NCI-H1048 (cell line): ENCODE results near the gene GABBR2.

Experiments used
- DNase-seq: peaks from one replicate; lab custom pipeline; 2025; lab: John Stamatoyannopoulos, UW

The GABBR2 gene

GRCh38 chr9:98540476-98540875 lies 168.3 kb downstream of the GABBR2 start:
- no peak for DNase-seq

- no peak for DNase-seq
These were observed 168.8 kb downstream of the GABBR2 start for GRCh38 chr9:98539954-98540353.

GRCh38 chr9:98538626-98539031 lies 170.1 kb downstream of the GABBR2 start:
- DNase-seq = no peak

DNA sequence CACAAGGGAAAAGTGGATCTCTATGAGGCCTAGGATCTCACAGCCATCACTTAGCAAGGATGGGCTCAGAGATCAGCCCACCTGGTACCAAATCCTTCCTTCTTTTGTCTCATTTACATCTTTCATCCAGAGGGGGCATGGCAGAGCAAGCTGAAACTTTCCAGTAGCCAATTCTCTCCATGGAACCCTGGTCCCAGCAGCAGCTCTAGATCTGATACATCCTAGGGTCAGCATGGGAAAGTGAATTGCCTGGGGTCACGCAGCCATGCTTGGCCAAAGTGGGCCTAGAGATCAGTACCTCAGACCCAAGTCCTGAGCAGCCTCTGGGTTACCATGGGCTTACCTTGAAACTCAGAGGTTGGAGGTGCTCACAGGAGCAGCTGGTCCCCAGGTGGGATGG lies 170.5 kb downstream of the GABBR2 start:
- DNase-seq = no peak

- DNase-seq = no peak
These were observed 172.1 kb downstream of the GABBR2 start for GRCh38 chr9:98536542-98537173.

GRCh38 chr9:98533866-98534265 lies 174.9 kb downstream of the GABBR2 start:
- DNase-seq = no peak

GRCh38 chr9:98533132-98533531 lies 175.6 kb downstream of the GABBR2 start:
- DNase-seq = no peak

- DNase-seq = no peak
These were observed 176.2 kb downstream of the GABBR2 start for GRCh38 chr9:98532574-98532973.

GRCh38 chr9:98532147-98532546 lies 176.6 kb downstream of the GABBR2 start:
- DNase-seq = no peak

GRCh38 chr9:98530806-98531386 lies 177.8 kb downstream of the GABBR2 start:
- DNase-seq = no peak

GRCh38 chr9:98530275-98530674 lies 178.5 kb downstream of the GABBR2 start:
- no peak for DNase-seq

DNA sequence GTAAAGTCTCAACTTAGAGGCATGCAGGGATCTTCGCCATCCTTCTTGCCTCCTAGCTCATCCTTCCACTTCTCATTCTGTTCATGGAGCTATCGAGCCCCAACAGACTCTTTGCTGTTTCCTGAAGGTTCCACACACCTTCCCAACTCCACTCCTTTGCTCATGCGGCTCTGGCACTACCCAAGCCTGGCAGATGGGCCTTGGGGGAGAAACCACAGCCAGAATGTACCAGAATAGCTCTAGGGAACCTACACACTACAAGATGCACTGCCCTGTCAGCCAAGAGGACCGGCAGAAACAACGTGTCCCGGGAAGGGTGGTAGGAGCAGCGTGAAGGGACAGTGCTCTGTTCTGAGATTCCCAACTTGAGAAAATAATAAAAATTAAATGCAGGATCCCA lies 178.9 kb downstream of the GABBR2 start:
- no peak for DNase-seq

- DNase-seq = no peak
These were observed 185.4 kb downstream of the GABBR2 start for GRCh38 chr9:98523231-98523901.

DNA sequence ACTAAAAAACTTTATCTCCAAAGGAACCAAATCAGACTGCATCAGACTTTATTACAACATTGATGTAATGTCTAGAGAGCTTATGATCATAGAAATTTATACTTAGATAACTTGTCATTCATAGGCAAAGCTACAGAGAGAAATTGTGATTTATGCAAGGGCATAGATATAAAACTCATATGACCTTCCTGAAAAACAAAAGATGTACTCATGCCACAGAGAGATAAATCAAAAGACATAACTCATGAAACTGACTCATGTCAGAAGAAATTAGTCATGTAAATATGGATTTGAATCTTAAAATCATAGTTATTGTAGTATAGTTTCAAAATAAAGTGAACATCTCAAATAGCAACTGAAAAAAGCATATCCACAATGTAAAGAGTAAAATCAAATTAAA lies 186.2 kb downstream of the GABBR2 start:
- no peak for DNase-seq

DNA sequence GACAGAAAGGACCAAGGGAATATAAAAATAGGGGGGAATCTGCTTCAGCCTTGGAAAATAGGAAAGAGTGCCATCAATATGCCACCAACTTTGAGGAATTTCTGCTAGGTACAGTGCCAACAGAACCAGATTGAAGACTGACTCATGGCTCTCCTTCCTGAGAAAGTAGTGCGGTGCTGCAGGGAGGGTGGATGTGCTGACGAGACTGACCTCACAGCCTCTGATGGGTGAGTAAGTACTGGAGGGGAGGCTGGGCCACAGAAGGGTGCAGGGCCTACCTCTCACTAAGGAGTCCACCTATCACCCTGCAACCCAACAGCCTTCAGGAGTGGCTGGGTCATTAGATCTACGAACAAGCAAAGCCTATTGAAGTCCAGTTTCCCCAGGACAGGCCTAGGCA lies 187.6 kb downstream of the GABBR2 start:
- DNase-seq = no peak

- no peak for DNase-seq
These were observed 188.3 kb downstream of the GABBR2 start for GRCh38 chr9:98520221-98520960.

GRCh38 chr9:98519641-98520040 lies 189.1 kb downstream of the GABBR2 start:
- DNase-seq = no peak

- no peak for DNase-seq
These were observed 190.2 kb downstream of the GABBR2 start for GRCh38 chr9:98518556-98518955.

DNA sequence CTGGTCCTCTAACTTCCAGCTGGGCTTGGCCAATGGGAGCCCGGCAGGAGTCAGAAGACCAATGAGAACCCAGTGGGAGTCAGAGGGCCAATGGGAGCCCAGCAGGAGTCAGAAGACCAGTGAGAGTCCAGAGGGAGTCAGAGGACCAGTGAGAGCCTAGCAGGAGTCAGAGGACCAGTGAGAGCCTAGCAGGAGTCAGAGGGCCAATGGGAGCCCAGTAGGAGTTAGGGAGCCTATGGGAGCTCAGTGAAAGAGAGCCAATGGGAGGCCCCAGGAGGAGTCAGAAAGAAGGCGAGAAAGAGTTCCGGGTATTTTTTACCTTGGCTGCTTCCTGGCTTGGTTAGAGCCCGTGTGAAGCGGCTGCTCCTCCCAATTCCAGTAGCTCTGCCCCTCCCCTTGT lies 191.0 kb downstream of the GABBR2 start:
- DNase-seq = no peak

DNA sequence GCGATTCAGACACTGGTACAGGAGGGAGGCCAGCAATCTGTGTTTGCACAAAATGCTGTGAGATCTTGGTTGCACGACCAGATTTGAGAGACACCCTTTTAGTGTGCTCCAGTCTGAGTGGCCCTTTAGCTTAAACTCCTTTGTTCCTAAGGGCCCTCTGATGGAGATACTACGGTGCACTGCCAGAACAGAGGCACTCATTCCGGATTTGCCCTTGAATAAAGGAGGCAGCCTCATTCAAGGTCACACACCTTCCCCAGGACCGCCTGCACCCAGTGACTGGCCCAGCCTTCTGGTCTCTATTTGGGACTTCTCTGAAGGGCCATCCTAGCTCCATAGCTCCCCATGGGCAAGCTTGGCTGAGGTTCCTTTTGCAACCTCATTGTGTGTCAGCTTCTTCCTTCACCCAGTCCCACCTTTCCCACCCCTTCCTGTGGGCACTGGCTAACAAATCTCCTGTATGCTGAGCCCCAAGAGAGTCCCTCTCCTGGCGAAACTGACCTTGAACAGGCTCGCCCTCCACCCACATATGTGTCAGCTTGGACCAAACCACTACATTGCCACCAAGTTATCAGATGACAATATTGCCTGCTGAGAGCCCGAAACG lies 191.7 kb downstream of the GABBR2 start:
- DNase-seq = no peak

DNA sequence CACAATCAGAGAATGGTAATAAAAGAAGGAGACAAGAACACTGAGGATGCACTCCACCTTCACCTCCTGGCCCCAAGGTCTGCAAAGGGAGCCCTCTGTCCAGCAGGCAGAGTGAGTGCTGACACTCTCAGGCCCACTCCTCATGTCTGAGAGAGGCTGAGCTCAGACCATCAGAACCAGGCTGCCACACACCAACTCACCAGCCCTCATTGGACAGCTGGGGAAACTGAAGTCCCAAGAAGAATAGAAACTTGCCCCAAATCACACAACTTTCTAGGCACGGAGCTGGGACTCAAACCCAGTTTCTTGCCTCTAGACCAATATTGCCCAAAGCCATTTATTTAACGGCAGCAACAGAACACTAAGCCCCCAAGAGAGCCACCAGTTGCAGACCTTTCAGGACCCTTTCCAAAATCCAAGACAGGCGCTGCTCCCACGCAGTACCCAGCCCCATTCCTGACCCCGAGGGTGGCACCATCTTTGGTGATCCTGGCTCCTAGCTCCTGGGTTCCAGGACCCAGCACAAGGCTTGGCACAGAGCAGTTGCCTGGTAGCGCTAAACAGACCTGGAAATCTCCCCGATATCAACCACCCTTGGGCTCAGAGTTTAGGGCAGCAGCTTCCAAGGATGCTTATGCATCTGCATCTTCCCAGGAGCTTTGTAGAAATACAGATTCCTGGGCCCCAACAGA lies 192.4 kb downstream of the GABBR2 start:
- DNase-seq = no peak
